ENCODE data around the gene SLC7A14. TPM values are rescaled to one million over a fixed set of nuclear protein-coding genes. Genes with fewer than 3 reads are reported as not detected.

The SLC7A14 gene
- total RNA-seq, 1 donor from 2014 or later, result not detected

GRCh38 chr3:170553788-170554757 lies 31.8 kb downstream of the SLC7A14 start:
- H3K9me3 Mint-ChIP-seq, result no peaks in the 10 kb centered on the region
- no peaks in the 10 kb centered on the region for H3K36me3 Mint-ChIP-seq (ENCODE audit: low read depth)
- H3K4me3 Mint-ChIP-seq (ENCODE audit: low read depth), result no peak overlapping the region
- H3K27me3 Mint-ChIP-seq (ENCODE audit: low read depth), result peaks cover 38% of the 10 kb centered on the region
- DNase-seq (ENCODE audit: low spot score), result no peak
- peaks cover 4% of the 10 kb centered on the region for H3K4me1 Mint-ChIP-seq (ENCODE audit: low read depth)
- no peak overlapping the region for H3K27ac Mint-ChIP-seq
- intact Hi-C loops (cut with micrococcal nuclease), result no loop called here

DNA sequence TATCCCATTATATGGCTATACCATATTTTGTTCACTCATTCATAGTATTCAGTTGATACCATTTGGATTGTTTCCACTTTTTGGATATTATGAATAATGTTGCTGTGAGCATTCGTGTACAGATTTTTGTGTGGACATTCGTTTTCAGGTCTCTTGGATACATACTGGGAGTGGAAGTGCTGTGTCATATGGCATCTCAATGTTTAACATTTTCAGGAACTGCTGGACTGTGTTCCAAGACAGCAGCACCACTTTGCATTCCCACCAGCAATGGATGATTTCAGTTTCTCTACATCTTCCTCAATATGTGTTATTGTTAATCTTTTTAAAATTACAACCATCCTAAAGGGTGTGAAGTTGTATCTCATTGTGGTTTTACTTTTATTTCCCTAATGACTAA lies 34.6 kb downstream of the SLC7A14 start:
- no peak for DNase-seq (ENCODE audit: low spot score)
- intact Hi-C loops (cut with micrococcal nuclease), result no loop called here
- Mint-ChIP-seq H3K27ac (no peak overlapping the region), H3K9me3 (no peaks in the 10 kb centered on the region), H3K27me3 (ENCODE audit: low read depth) (peaks cover 45% of the 10 kb centered on the region), H3K36me3 (ENCODE audit: low read depth) (no peaks in the 10 kb centered on the region), H3K4me1 (ENCODE audit: low read depth) (peaks cover 4% of the 10 kb centered on the region), H3K4me3 (ENCODE audit: low read depth) (no peak overlapping the region)

GRCh38 chr3:170542704-170543103 lies 43.2 kb downstream of the SLC7A14 start:
- Mint-ChIP-seq H3K27me3 (ENCODE audit: low read depth) (peaks cover 36% of the 10 kb centered on the region), H3K9me3 (no peaks in the 10 kb centered on the region), H3K36me3 (ENCODE audit: low read depth) (no peaks in the 10 kb centered on the region), H3K4me1 (ENCODE audit: low read depth) (peaks cover 8% of the 10 kb centered on the region), H3K27ac (no peak overlapping the region), H3K4me3 (ENCODE audit: low read depth) (no peak overlapping the region)
- intact Hi-C loops (cut with micrococcal nuclease), result no loop called here
- DNase-seq (ENCODE audit: low spot score), result no peak

- intact Hi-C loops (cut with micrococcal nuclease), result no loop called here
- H3K4me3 Mint-ChIP-seq (ENCODE audit: low read depth), result no peak overlapping the region
- H3K27ac Mint-ChIP-seq, result no peak overlapping the region
- peaks cover 32% of the 10 kb centered on the region for H3K27me3 Mint-ChIP-seq (ENCODE audit: low read depth)
- no peaks in the 10 kb centered on the region for H3K36me3 Mint-ChIP-seq (ENCODE audit: low read depth)
- no peak for DNase-seq (ENCODE audit: low spot score)
- peaks cover 8% of the 10 kb centered on the region for H3K4me1 Mint-ChIP-seq (ENCODE audit: low read depth)
- no peaks in the 10 kb centered on the region for H3K9me3 Mint-ChIP-seq
These were observed 46.0 kb downstream of the SLC7A14 start for GRCh38 chr3:170539897-170540296.

DNA sequence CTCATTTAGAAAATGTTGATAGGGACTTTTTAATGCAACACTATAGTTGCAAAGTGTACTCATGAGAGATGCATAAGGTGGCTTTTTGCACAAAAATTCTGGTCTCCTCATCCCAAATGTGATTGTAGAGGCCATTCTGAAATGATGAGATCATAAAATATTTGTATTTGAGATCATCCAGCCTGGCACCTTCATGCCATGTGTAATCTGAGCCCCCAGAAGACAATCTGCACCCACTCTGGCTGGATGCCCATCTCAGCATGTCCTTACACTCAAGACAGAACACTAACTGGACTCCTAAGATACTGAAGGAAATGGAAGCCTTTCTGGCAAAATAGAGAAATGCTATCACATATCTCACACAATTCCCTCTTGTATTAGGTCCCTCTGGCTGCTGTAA lies 49.2 kb downstream of the SLC7A14 start:
- Mint-ChIP-seq H3K27me3 (ENCODE audit: low read depth) (peaks cover 34% of the 10 kb centered on the region), H3K9me3 (no peaks in the 10 kb centered on the region), H3K4me1 (ENCODE audit: low read depth) (peaks cover 2% of the 10 kb centered on the region), H3K36me3 (ENCODE audit: low read depth) (no peaks in the 10 kb centered on the region), H3K27ac (no peak overlapping the region), H3K4me3 (ENCODE audit: low read depth) (no peak overlapping the region)
- no peak for DNase-seq (ENCODE audit: low spot score)
- intact Hi-C loops (cut with micrococcal nuclease), result no loop called here

DNA sequence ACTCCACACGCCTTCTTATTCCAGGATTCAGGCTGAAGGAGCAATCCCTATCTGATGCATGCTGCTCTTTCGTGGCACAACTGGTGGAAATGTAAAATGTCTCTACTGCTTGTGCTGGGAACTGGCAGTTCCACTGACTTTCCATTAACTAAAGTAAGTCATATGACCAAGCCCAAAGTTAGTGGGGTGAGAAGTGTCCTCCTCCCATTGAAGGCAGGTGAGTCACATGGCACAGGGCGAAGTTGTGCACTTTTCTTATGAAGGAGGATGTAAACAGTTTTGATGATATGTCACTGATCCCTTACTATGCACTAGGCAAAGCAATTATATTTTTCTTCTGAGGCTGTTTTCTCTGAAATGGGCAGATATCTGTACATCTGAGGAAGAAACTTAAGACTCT lies 51.6 kb downstream of the SLC7A14 start:
- peaks cover 28% of the 10 kb centered on the region for H3K27me3 Mint-ChIP-seq (ENCODE audit: low read depth)
- no peaks in the 10 kb centered on the region for H3K4me1 Mint-ChIP-seq (ENCODE audit: low read depth)
- no peaks in the 10 kb centered on the region for H3K9me3 Mint-ChIP-seq
- no peaks in the 10 kb centered on the region for H3K36me3 Mint-ChIP-seq (ENCODE audit: low read depth)
- intact Hi-C loops (cut with micrococcal nuclease), result no loop called here
- DNase-seq (ENCODE audit: low spot score), result no peak
- no peak overlapping the region for H3K27ac Mint-ChIP-seq
- no peak overlapping the region for H3K4me3 Mint-ChIP-seq (ENCODE audit: low read depth)

GRCh38 chr3:170532573-170532972 lies 53.3 kb downstream of the SLC7A14 start:
- intact Hi-C loops (cut with micrococcal nuclease), result no loop called here
- Mint-ChIP-seq H3K9me3 (no peaks in the 10 kb centered on the region), H3K4me1 (ENCODE audit: low read depth) (no peaks in the 10 kb centered on the region), H3K27ac (no peak overlapping the region), H3K36me3 (ENCODE audit: low read depth) (no peaks in the 10 kb centered on the region), H3K27me3 (ENCODE audit: low read depth) (peaks cover 22% of the 10 kb centered on the region), H3K4me3 (ENCODE audit: low read depth) (no peak overlapping the region)
- DNase-seq (ENCODE audit: low spot score), result no peak

DNA sequence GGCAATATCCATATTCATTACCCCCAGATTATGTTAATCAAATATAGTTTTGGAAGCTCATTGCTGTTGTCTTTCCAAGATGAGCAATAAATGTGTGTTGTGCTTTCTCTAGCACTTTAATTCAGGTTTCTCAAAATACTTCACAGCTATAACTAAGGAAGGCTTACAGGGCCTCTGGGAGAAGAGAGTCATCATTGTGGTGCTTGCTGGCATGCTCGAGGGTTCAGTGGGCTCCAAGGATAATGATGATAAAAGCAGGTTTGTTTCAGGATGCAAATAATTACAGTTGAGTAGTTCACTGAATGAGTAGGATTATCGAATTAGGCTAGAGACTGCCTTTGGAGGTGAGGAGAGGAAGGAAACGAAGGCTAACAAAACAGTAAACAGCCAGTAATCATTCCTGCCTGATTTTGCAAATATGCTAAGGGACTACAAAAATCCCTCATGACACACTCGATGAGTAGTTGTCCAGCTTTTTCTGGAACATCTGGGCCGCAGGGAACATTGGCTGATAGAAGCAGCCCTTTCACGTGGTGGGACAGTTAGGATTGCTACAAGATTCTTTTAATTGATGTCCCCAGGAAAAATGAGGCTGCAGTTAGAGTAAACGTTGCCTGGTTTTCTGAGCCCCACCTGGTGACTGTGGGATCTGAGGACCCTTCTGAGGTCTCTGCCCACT lies 54.1 kb downstream of the SLC7A14 start:
- Mint-ChIP-seq H3K27ac (no peak overlapping the region), H3K9me3 (no peaks in the 10 kb centered on the region), H3K4me1 (ENCODE audit: low read depth) (no peaks in the 10 kb centered on the region), H3K4me3 (ENCODE audit: low read depth) (no peak overlapping the region), H3K27me3 (ENCODE audit: low read depth) (peaks cover 19% of the 10 kb centered on the region), H3K36me3 (ENCODE audit: low read depth) (no peaks in the 10 kb centered on the region)
- intact Hi-C loops (cut with micrococcal nuclease), result no loop called here
- DNase-seq (ENCODE audit: low spot score), result no peak

DNA sequence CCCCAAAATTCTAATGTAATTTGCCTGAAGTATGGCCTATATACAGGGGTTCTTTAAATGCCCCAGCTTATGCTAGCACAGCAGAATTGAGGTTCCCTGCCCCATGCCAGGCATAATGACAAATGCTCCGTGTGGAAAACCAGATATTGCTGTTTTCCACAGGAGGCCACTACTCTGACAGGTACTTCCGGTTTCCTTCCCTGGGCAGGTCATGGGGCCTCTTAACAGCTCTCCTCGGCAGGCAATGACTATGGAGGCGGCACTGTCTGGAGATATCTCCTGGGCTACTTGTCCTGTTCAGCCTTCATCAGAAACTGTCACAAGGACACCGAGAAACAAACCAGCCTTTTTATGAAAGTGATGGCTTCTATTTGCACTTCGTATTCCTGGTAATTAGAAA lies 54.8 kb downstream of the SLC7A14 start:
- intact Hi-C loops (cut with micrococcal nuclease), result no loop called here
- no peak for DNase-seq (ENCODE audit: low spot score)
- no peaks in the 10 kb centered on the region for H3K4me1 Mint-ChIP-seq (ENCODE audit: low read depth)
- H3K36me3 Mint-ChIP-seq (ENCODE audit: low read depth), result no peaks in the 10 kb centered on the region
- H3K27ac Mint-ChIP-seq, result no peak overlapping the region
- no peaks in the 10 kb centered on the region for H3K9me3 Mint-ChIP-seq
- H3K27me3 Mint-ChIP-seq (ENCODE audit: low read depth), result peaks cover 15% of the 10 kb centered on the region
- H3K4me3 Mint-ChIP-seq (ENCODE audit: low read depth), result no peak overlapping the region

DNA sequence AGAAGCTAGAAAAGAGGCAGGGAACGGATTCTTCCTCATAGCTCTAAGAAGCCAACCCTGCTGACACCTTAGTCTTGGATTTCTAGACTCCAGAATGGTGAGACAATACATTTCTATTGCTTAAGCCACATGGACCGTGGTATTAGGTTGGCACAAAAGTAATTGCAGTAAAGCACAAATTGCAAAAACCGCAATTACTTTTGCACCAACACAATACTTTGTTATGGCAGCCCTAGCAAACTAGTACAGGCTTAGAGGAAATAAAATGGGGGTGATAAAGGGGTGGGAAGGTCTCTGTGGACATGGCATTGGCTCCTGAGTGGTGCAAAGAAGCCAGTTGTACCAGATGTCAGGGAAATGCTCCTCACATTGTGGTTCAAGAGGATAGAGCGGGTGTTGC lies 56.0 kb downstream of the SLC7A14 start:
- H3K27ac Mint-ChIP-seq, result no peak overlapping the region

DNA sequence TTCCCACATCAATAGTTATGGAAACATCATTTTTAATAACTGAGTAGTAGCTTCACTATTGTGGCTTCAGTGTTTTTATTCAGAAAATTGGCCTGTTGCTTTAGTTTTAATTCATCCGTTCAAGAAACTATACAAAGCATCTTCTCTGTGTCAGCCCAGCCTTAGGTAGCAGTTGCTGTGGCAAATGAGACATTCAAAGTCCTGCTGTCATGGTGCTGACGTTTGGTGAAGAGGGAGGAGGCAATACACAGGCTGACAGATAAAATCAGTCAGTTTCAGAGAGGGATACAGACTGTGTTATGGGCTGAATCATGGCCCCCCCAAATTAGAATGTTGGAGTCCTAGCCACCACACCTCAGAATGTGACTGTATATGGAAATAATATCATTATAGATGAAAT lies 56.5 kb downstream of the SLC7A14 start:
- Mint-ChIP-seq H3K27me3 (ENCODE audit: low read depth) (peaks cover 11% of the 10 kb centered on the region), H3K27ac (no peak overlapping the region), H3K36me3 (ENCODE audit: low read depth) (no peaks in the 10 kb centered on the region), H3K4me3 (ENCODE audit: low read depth) (no peak overlapping the region), H3K4me1 (ENCODE audit: low read depth) (no peaks in the 10 kb centered on the region), H3K9me3 (no peaks in the 10 kb centered on the region)
- DNase-seq (ENCODE audit: low spot score), result no peak
- intact Hi-C loops (cut with micrococcal nuclease), result no loop called here

More for the DNA sequence above, 56.0 kb downstream of the SLC7A14 start:
- no peak for DNase-seq (ENCODE audit: low spot score)
- H3K27me3 Mint-ChIP-seq (ENCODE audit: low read depth), result peaks cover 12% of the 10 kb centered on the region
- no peaks in the 10 kb centered on the region for H3K9me3 Mint-ChIP-seq
- H3K4me1 Mint-ChIP-seq (ENCODE audit: low read depth), result no peaks in the 10 kb centered on the region
- no peak overlapping the region for H3K4me3 Mint-ChIP-seq (ENCODE audit: low read depth)
- no peaks in the 10 kb centered on the region for H3K36me3 Mint-ChIP-seq (ENCODE audit: low read depth)
- intact Hi-C loops (cut with micrococcal nuclease), result no loop called here

GRCh38 chr3:170528726-170529125 lies 57.1 kb downstream of the SLC7A14 start:
- Mint-ChIP-seq H3K27me3 (ENCODE audit: low read depth) (peaks cover 9% of the 10 kb centered on the region), H3K4me1 (ENCODE audit: low read depth) (no peaks in the 10 kb centered on the region), H3K27ac (no peak overlapping the region), H3K4me3 (ENCODE audit: low read depth) (no peak overlapping the region), H3K36me3 (ENCODE audit: low read depth) (no peaks in the 10 kb centered on the region), H3K9me3 (no peaks in the 10 kb centered on the region)
- DNase-seq (ENCODE audit: low spot score), result no peak
- intact Hi-C loops (cut with micrococcal nuclease), result no loop called here

- H3K9me3 Mint-ChIP-seq, result no peaks in the 10 kb centered on the region
- H3K27ac Mint-ChIP-seq, result no peak overlapping the region
- DNase-seq (ENCODE audit: low spot score), result no peak
- no peaks in the 10 kb centered on the region for H3K36me3 Mint-ChIP-seq (ENCODE audit: low read depth)
- intact Hi-C loops (cut with micrococcal nuclease), result loop anchor here (5.0 kb wide), 1 partner anchor 48 kb away; no protein-coding TSS in a partner anchor
- H3K27me3 Mint-ChIP-seq (ENCODE audit: low read depth), result peaks cover 18% of the 10 kb centered on the region
- peaks cover 8% of the 10 kb centered on the region for H3K4me1 Mint-ChIP-seq (ENCODE audit: low read depth)
- H3K4me3 Mint-ChIP-seq (ENCODE audit: low read depth), result no peak overlapping the region
These were observed 61.8 kb downstream of the SLC7A14 start for GRCh38 chr3:170524073-170524472.

Measured in activated T-helper 2 cell treated with anti-CD3 and anti-CD28 coated beads, Interferon-gamma antibody, Interleukin-2, Interleukin-4, amounts not matched to agents 10 μg/mL and 5 μg/mL and 100 μg/mL, durations not matched to agents 14 hours and 24 hours and 36 hours (primary cell).